Measurements from ENCODE around the gene SCNN1G.
A peak's percentile ranks its signal among the peaks of the same experiment; 100 is the strongest.

The SCNN1G gene

GRCh38 chr16:23155445-23156049 lies 27.0 kb upstream of the SCNN1G start:
- DNase-seq = peak; percentile 19

DNA sequence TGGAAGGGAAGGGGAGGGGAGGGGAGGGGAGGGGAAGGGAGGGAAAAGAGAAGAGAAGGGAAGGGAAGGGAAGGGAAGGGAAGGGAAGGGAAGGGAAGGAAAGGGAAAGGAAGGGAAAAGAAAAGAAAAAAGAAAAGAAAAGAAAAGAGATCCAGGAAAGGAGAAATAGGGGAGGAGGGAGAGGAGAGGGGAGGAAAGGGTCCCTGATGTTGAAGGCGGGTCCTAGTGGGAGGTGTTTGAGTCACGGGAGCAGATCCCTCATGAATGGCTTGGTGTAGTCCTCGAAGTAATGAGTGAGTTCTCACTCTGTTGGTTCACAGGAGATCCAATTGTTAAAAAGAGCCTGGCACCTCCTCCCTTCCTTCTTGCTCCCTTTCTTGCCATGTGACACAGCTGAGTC lies 26.4 kb upstream of the SCNN1G start:
- no peak for DNase-seq

GRCh38 chr16:23156946-23157460 lies 25.5 kb upstream of the SCNN1G start:
- no peak for DNase-seq

DNA sequence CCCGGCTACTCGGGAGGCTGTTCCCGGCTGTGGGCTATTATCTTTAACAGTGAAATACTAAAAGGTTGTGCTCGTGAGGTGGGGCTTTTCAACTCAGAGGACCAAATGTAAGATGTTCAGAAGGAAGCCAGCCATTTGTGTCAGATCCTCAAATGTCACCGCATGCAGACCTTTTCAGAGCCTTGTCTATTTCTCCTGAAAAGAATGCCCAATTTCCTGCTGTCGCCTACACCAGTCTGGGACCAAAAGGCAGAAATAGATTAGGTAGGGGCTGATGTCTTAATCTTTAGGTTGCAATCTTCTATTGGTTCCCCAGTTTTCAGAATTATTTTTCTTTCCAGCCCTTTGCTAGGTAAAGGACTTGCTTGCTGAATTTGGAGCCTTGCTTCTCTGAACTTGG lies 24.4 kb upstream of the SCNN1G start:
- DNase-seq = no peak

- no peak for DNase-seq
Measured at GRCh38 chr16:23160082-23160481, 22.5 kb upstream of the SCNN1G start.

- no peak for DNase-seq
Measured at GRCh38 chr16:23160574-23160973, 22.0 kb upstream of the SCNN1G start.

GRCh38 chr16:23163921-23164320 lies 18.6 kb upstream of the SCNN1G start:
- DNase-seq = no peak

DNA sequence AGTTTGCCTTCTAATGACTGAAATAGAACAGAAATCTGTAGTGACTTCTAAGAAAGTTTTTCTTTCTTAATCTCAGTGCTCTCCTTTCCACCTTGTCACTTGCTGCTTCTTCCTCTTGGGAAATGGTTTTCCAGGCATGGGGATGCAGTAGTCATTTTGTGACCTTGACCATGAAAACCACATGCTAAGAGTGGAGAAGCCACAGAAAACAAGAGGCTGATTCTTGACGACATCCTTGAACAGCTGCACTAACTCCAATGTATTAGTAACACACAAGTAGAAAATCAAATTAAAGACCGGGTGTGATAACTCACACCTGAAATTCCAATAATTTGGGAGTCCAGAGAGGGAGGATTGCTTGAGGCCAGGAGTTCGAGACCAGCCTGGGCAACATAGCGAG lies 17.8 kb upstream of the SCNN1G start:
- DNase-seq = no peak

- DNase-seq = no peak
Measured at GRCh38 chr16:23172583-23172982, 10.0 kb upstream of the SCNN1G start.

DNA sequence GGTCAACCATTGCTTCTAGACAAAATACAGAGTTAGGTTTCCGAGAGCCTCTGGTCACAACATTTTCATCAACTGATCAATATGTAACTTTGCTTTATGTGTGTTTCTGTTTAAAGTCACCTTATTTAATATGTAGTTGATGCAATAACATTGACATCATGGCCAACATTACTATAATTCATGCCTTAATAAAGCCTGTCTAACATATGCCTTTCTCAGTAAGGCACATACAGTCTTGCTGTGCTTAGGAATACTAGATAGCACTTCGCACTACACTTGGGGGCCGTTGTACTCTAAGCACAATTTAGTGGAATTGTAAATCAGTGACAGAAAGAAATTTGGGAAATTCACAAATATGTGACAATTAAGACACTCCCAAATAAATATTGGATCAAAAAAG lies 9.6 kb upstream of the SCNN1G start:
- no peak for DNase-seq

- no peak for DNase-seq
Measured at GRCh38 chr16:23174622-23175021, 7.9 kb upstream of the SCNN1G start.

- no peak for DNase-seq
Measured at GRCh38 chr16:23175651-23176050, 6.9 kb upstream of the SCNN1G start.

- no peak for DNase-seq
Measured at GRCh38 chr16:23181506-23181905, 1.0 kb upstream of the SCNN1G start.

DNA sequence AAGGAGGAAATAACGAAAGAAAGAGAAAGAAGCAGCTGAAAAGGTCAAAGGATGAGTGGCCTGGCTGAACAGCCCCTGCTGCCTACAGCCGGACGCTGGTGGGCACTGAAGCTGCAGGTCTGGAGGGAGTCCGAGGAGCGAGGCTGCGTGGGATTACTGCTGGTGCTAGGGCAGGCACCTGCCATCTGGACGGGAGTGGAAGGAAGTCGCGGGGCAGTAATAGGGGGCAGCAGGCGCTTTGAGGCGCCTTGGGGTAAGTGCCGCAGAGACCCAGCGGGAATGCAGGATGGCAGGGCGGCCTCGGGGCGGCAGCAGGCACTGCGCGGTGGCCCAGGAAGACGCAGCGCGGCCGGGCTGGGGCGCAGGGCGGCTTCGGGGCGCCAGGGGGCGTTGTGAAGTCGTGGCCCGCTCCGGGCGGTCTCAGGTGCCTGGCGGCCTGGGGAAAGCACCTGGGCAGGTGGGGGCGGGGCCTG lies 303 bp upstream of the SCNN1G start:
- DNase-seq = peak; percentile 77

DNA sequence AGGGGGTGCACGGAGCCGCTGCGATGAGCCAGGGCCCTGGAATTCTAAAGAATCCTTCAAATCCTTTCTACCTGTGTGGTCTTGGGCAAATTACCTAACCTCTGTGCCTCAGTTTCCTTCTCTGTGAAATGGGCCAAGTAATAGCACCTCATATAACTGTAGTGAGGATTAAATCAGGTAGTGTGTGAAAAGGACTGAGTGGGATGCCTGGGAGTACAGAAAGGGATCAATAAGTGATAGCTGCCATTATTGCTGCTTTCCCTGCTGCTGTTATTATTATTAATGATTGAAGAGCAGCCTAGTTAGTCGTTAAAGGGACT lies 958 bp downstream of the SCNN1G start:
- no peak for DNase-seq

GRCh38 chr16:23185656-23186055 lies 3.1 kb downstream of the SCNN1G start:
- DNase-seq = no peak

GRCh38 chr16:23186171-23186570 lies 3.6 kb downstream of the SCNN1G start:
- DNase-seq = no peak

DNA sequence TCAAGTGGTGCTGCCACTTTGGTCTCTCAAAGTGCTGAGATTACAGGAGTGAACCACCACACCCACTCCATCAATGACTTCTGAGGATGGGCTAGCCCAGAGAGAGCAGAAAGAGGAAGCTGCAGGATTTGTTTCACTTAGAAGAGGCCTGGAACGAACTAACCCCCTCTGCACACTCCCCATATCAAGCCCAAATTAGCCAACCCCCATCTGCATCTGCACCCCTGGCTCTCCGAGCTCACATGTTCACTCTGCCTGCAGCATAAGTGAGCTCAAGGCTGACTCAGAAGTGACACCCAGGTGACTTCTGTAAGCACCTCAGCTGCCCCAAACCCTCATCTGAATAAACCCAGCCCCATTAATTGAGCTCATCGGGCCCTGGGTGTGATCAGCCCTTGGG lies 4.8 kb downstream of the SCNN1G start:
- DNase-seq = no peak

GRCh38 chr16:23188911-23189310 lies 6.4 kb downstream of the SCNN1G start:
- no peak for DNase-seq

DNA sequence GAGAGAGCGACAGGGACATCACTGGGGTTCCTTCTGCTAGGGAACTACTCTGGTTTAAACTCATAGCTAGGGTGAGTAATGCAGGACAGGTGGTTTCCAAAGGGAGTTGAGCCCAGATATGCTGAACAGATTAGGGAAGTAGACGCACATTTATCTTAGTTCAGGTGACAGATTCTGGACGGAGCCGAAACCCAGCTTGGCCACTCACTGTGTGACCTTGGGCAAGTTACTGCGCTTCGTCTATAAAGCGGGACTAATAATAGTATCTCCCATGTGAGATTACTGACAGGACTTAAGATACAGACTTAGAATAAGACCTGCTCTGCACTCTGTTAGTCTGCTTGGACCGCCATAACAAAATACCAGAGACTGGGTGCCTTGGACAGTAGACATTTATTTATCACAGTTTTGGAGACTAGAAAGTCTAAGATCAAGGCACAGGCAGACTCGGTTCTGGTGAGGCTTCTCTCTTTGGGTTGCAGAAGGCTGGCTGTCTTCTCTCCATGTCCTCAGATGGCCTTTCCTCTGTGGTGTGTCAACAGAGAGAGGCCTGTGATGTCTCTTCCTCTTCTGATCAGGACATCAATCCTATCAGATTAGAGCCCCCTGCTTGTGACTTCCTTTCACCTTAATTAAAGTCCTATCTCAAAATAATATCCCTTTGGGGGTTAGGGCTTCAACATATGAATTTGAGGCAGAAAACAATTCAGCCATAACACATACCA lies 12.1 kb downstream of the SCNN1G start:
- no peak for DNase-seq

- peak; percentile 18 for DNase-seq
Measured at GRCh38 chr16:23195366-23195978, 12.9 kb downstream of the SCNN1G start.

- no peak for DNase-seq
Measured at GRCh38 chr16:23196539-23196938, 14.0 kb downstream of the SCNN1G start.

DNA sequence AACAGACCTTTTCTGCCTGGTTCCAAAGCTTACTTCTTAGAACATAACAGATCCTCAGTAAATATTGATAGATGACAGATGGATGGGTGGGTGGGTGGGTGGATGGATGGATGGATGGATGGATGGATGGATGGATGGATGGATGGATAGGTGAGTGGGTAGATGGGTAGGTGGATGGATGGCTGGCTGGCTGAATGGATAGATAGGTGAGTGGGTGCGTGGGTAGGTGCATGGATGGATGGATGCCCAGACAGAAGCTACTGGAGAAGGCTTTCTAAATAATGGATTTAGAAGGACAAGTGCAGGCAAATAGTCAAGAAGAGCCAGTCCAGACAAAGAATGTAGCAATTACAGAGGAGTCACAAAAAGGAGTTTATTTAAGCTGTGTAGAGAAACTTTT lies 19.6 kb downstream of the SCNN1G start:
- DNase-seq = no peak

DNA sequence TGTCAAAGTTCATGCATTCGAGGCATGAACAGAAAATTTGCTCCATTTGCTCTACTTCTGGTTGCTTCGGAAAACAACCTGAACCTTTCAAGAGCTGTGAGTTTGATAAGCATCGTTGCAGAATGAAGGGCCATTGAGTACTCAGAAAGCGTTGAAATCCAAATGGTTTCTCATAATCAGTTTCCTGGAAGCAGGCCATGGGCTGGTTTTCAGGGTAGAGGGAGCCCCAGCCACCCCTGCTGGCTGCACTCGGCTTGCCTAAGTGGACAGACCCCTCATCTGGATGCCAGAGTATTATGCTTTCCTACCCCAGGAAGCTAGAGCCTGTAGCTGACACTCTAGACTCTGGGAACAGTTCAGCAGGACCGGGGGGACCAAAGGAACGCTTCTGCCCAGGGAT lies 24.4 kb downstream of the SCNN1G start:
- DNase-seq = no peak
